Lung (tissue), 12 donors: Measurements from ENCODE around the gene ST8SIA1. TPM values are rescaled to one million over a fixed set of nuclear protein-coding genes. Genes with fewer than 3 reads are reported as not detected.

Experiments
- ATAC-seq: fragments of 200-7000 bp; cut with Tn5 transposase; one replicate; pipeline ENCODE4 v1.9.1; 2020; ENCODE audit warnings: moderate number of reproducible peaks; ENCODE audit not compliant: insufficient read depth, low FRiP score
- DNase-seq, 3 donors: peaks; one replicate each; pipeline ENCODE4 v3.0.0-alpha.2; 2013 to 2017
- H3K27ac ChIP-seq, 2 donors: one replicate each; pipeline ENCODE4 v1.5.1; 2013; ENCODE audit warnings: mild to moderate bottlenecking in 2 of 2, moderate library complexity in 2 of 2, control low read depth in 1 of 2, inconsistent platforms in 1 of 2, low read depth in 1 of 2, low read length in 1 of 2
- H3K27me3 ChIP-seq, 3 donors: one replicate each; pipeline ENCODE4 v1.5.1; 2013; ENCODE audit warnings: low read length in 2 of 3; ENCODE audit not compliant: control insufficient read depth in 3 of 3, insufficient read depth in 3 of 3
- H3K36me3 ChIP-seq, 4 donors: one replicate each; pipeline ENCODE4 v1.5.1; 2013; ENCODE audit warnings: low read length in 4 of 4, mild to moderate bottlenecking in 1 of 4, moderate library complexity in 1 of 4; ENCODE audit not compliant: control insufficient read depth in 4 of 4, insufficient read depth in 4 of 4
- H3K4me1 ChIP-seq, 5 donors: one replicate each; pipeline ENCODE4 v1.5.1; 2013; ENCODE audit warnings: low read length in 5 of 5, mild to moderate bottlenecking in 2 of 5, moderate library complexity in 1 of 5; ENCODE audit not compliant: control insufficient read depth in 5 of 5, insufficient read depth in 5 of 5
- H3K4me3 ChIP-seq: one replicate; pipeline ENCODE4 v1.5.1; 2013; ENCODE audit warnings: mild to moderate bottlenecking, control low read depth, moderate library complexity
- H3K9ac ChIP-seq, 2 donors: one replicate each; pipeline ENCODE4 v1.5.1; 2013; ENCODE audit warnings: low read length in 2 of 2, control low read depth in 1 of 2; ENCODE audit not compliant: insufficient read depth in 1 of 2
- H3K9me3 ChIP-seq, 4 donors: one replicate each; pipeline ENCODE4 v1.5.1; 2013; ENCODE audit warnings: low read length in 3 of 4, mild to moderate bottlenecking in 1 of 4, moderate library complexity in 1 of 4; ENCODE audit not compliant: control insufficient read depth in 4 of 4, insufficient read depth in 3 of 4
- CTCF ChIP-seq: IDR thresholded peaks from 2 replicates; pipeline ENCODE4 v1.5.1; 2012; ENCODE audit warnings: mild to moderate bottlenecking; ENCODE audit errors: control extremely low read depth, extremely low read depth
- WGBS, 2 donors: extraction: QIAGEN DNeasy Blood & Tissue Kit; methylation state at CpG; one replicate each; pipeline ENCODE4 v1.1.7; 2013; 5-methylcytosine and 5-hydroxymethylcytosine counted together
- polyA plus RNA-seq, 2 donors: library from polyadenylated mRNA; stranded (reverse); fragments of 200-250 nt; gene quantifications; one replicate each; pipeline ENCODE4 v1.2.1, GENCODE V29; 2013
- total RNA-seq, 2 donors: library from RNA; depleted of rRNA in 1 of 2; stranded (reverse); fragments of >200 nt in 1 of 2; gene quantifications; one replicate each; pipeline ENCODE4 v1.2.1, GENCODE V29; 2014 to 2021
- donor health status: control.
- donor health status: control.
- donor health status: Bipolar disorder and iron deficiency.
- donor health status: healthy.
- donor health status: DM: yes; HTN: yes; CAD: no.

The ST8SIA1 gene
- total and polyA plus RNA-seq, 4 donors, result 1.2 to 20.9 (median 3.5) TPM

DNA sequence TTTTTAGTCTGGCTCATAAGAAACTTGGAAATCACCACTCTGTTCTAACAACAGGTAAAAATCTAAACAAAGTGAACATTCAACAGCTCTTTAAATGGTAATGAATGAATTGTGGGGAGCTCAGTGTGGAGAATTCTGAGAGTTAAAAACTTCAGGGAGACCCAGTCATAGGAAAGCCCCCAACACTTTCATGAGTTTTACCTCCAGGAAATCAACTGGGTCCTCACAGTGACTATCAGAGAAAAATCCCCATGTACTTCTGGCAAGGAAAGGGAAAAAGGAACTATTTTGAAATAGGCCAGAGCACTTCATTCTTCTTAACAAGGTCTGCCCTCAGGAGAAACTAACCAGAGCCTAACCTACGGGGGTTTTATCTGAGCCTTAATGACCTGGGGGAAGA is 153.8 kb downstream of the ST8SIA1 start:
- H3K9me3 ChIP-seq, result peaks cover 0 to 2% (median 0%) of the 10 kb centered on the region in 4 donors
- DNase-seq (no peak), ATAC-seq (no peak)
- H3K4me1 ChIP-seq, result no peaks in the 10 kb centered on the region
- no peak overlapping the region for H3K4me3 ChIP-seq
- TF ChIP-seq CTCF, result no peak
- H3K9ac ChIP-seq, result no peak overlapping the region
- WGBS, 2 donors, result 78 to 84% methylated on average over 1 of the region's 1 CpG
- no peaks in the 10 kb centered on the region for H3K27me3 ChIP-seq
- no peak overlapping the region for H3K27ac ChIP-seq
- no peaks in the 10 kb centered on the region for H3K36me3 ChIP-seq

DNA sequence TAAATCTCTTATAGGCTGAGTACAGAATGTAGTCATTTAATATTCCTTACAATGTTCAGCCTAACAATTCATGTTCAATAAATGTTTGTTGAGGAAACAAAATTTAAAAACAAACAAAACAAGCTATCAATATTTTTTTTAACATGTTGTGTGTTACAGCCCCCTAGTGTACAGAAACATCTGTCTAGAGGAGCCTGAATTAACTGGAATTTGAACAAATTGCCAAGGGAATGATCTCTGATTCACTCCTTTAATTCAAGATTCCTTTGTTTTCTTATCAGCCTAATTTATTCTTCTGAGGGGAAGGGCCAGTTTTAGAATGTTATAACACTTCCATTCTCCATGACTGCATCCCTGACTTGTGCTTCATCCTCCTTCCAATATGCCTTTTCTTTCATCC is 161.3 kb downstream of the ST8SIA1 start:
- H3K9ac ChIP-seq, result no peak overlapping the region
- H3K4me1 ChIP-seq, result no peaks in the 10 kb centered on the region
- no peak for ATAC-seq
- H3K27ac ChIP-seq, result no peak overlapping the region
- H3K36me3 ChIP-seq, result no peaks in the 10 kb centered on the region
- H3K9me3 ChIP-seq, result no peaks in the 10 kb centered on the region
- no peaks in the 10 kb centered on the region for H3K27me3 ChIP-seq
- no peak for DNase-seq
- no peak overlapping the region for H3K4me3 ChIP-seq
- TF ChIP-seq CTCF, result no peak

GRCh38 chr12:22172501-22172900 is 162.0 kb downstream of the ST8SIA1 start:
- 43 to 71% methylated on average over 5 of the region's 5 CpGs for WGBS, 2 donors
- Histone ChIP-seq H3K4me3 (no peak overlapping the region), H3K9ac (no peak overlapping the region), H3K27me3 (no peaks in the 10 kb centered on the region), H3K9me3 (no peaks in the 10 kb centered on the region), H3K27ac (no peak overlapping the region), H3K36me3 (no peaks in the 10 kb centered on the region), H3K4me1 (no peaks in the 10 kb centered on the region)
- ATAC-seq (no peak), DNase-seq (no peak)
- TF ChIP-seq CTCF, result no peak

DNA sequence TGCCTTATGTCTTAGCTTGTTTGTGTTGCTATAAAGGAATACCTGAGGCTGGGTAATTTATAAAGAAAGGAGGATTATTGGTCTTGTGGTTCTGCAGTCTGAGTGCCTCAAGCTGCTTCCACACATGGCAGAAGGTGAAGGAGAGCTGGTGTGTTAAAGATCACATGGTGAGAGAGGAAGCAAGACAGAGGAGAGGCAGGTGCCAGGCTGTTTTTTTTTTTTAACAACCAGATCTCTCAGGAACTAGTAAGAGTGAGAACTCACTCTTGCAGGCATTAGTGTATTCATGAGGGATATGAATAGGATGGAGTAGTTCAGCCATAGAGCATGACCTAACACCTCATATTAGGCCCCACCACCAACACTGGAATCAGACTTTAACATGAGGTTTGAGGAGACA is 165.1 kb downstream of the ST8SIA1 start:
- Histone ChIP-seq H3K4me1 (no peaks in the 10 kb centered on the region), H3K27me3 (no peaks in the 10 kb centered on the region), H3K27ac (no peak overlapping the region), H3K9me3 (no peaks in the 10 kb centered on the region), H3K36me3 (no peaks in the 10 kb centered on the region), H3K4me3 (no peak overlapping the region), H3K9ac (no peak overlapping the region)
- no peak for ATAC-seq
- TF ChIP-seq CTCF, result no peak
- DNase-seq, result no peak
